Astrocyte of the spinal cord (primary cell): Measurements from ENCODE around the gene ATR.

Source experiments
- DNase-seq: peaks from one replicate; pipeline ENCODE4 v3.0.0; 2011; ENCODE audit warnings: low read depth, low spot score
- H3K4me3 ChIP-seq: 2 replicates; pipeline ENCODE4 v1.5.1; 2011; ENCODE audit warnings: low read depth, mild to moderate bottlenecking, low read length, moderate library complexity
- CTCF ChIP-seq: IDR thresholded peaks from 2 replicates; pipeline ENCODE4 v1.5.1; 2012; ENCODE audit warnings: low read depth, mild to moderate bottlenecking, low read length, inconsistent platforms
- in situ Hi-C: cut with HindIII; loops from 2 replicates; pipeline ENCODE4 v1.10.0; 2017; ENCODE audit warnings: low sequenced_read_pairs

Gene ATR

DNA sequence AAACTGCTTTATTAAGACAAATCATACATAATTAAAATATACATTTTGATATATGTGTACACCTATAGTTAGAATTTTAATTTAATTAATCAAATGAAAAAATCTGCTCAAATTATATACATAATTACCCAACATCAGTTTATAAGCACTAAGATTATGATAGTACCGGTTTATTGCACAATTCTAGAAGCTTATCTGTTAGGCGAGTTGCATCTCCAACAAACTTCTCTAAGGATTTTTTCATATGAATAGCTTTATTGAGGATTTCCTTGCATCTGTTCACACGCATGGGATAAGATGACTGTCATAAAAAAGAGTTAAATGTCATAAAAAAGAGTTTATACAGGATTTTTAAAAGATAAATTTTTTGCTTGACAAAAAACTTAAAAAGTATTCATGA is 110.8 kb downstream of the ATR start:
- no peak for TF ChIP-seq CTCF
- DNase-seq, result no peak
- in situ Hi-C loops, result no loop called here
- H3K4me3 ChIP-seq, result no peak overlapping the region

- no peak for DNase-seq
- no peak overlapping the region for H3K4me3 ChIP-seq
- in situ Hi-C loops, result no loop called here
- no peak for TF ChIP-seq CTCF
Measured at GRCh38 chr3:142460689-142461088, 117.8 kb downstream of the ATR start.

GRCh38 chr3:142459929-142460328 is 118.6 kb downstream of the ATR start:
- H3K4me3 ChIP-seq, result no peak overlapping the region
- DNase-seq, result no peak
- in situ Hi-C loops, result no loop called here
- no peak for TF ChIP-seq CTCF

DNA sequence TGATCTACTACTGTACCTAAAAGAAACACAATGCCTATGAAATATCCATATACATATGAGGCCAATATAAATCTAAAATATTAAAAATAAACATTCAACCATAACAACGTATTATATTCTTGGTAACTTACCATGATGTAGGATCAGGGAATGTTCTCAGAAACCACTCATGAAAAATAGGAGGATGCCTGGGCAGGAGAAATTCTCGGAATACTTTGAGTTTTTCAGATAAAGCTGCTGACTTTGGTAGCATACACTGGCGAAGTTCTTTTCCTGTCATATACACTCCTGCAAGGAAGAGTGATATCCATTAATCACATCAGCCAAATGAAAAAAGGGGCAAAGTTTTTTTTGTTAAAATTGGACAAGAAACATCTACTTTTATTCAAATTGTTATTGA is 119.4 kb downstream of the ATR start:
- no peak for DNase-seq
- no peak overlapping the region for H3K4me3 ChIP-seq
- in situ Hi-C loops, result no loop called here
- no peak for TF ChIP-seq CTCF

- no peak for TF ChIP-seq CTCF
- in situ Hi-C loops, result no loop called here
- DNase-seq, result no peak
- no peak overlapping the region for H3K4me3 ChIP-seq
Measured at GRCh38 chr3:142450881-142451280, 127.7 kb downstream of the ATR start.

- DNase-seq, result no peak
- TF ChIP-seq CTCF, result no peak
- in situ Hi-C loops, result no loop called here
- no peak overlapping the region for H3K4me3 ChIP-seq
Measured at GRCh38 chr3:142450189-142450588, 128.3 kb downstream of the ATR start.
